DND-41 (cell line): Measurements from ENCODE around the gene TAF1.

Experiments
- ATAC-seq: fragments of 200-7000 bp; cut with Tn5 transposase; 3 replicates; pipeline ENCODE4 v1.9.1; 2021; ENCODE audit warnings: low read depth; ENCODE audit not compliant: insufficient read depth
- DNase-seq: peaks from one replicate; pipeline ENCODE4 v3.0.0-alpha.2; 2020
- H2AFZ ChIP-seq: 2 replicates; pipeline ENCODE4 v1.6.0; 2012; ENCODE audit warnings: low read depth, low read length
- H3K27ac ChIP-seq: 2 replicates; pipeline ENCODE4 v1.5.1; 2012; ENCODE audit warnings: low read length, inconsistent platforms
- H3K27me3 ChIP-seq: fragments of 200-600 bp; sonication (generic); 2 replicates; pipeline ENCODE4 v1.6.0; 2012; ENCODE audit warnings: low read length, mild to moderate bottlenecking, inconsistent platforms; ENCODE audit not compliant: insufficient read depth, poor library complexity
- H3K36me3 ChIP-seq: 2 replicates; pipeline ENCODE4 v1.5.1; 2012; ENCODE audit warnings: low read length, inconsistent platforms; ENCODE audit not compliant: insufficient read depth
- H3K4me1 ChIP-seq: 2 replicates; pipeline ENCODE4 v1.5.1; 2012; ENCODE audit warnings: mild to moderate bottlenecking, low read length; ENCODE audit not compliant: insufficient read depth
- H3K4me2 ChIP-seq: 2 replicates; pipeline ENCODE4 v1.6.0; 2012; ENCODE audit warnings: mild to moderate bottlenecking, moderate library complexity, low read length, inconsistent platforms; ENCODE audit not compliant: insufficient read depth
- H3K4me3 ChIP-seq, 2 experiments: fragments of 200-600 bp in 1 of 2; shearing (Covaris generic) in 1 of 2; 2 replicates each; pipeline ENCODE4 v1.5.1; 2012 to 2016; ENCODE audit warnings: inconsistent platforms in 2 of 2, low read length in 2 of 2, mild to moderate bottlenecking in 2 of 2, low read depth in 1 of 2, moderate library complexity in 1 of 2
- H3K79me2 ChIP-seq: 2 replicates; pipeline ENCODE4 v1.6.0; 2012; ENCODE audit warnings: low read length, inconsistent platforms; ENCODE audit not compliant: insufficient read depth
- H3K9ac ChIP-seq: 2 replicates; pipeline ENCODE4 v1.6.0; 2012; ENCODE audit warnings: low read depth, mild to moderate bottlenecking, inconsistent platforms, low read length, moderate library complexity
- H3K9me3 ChIP-seq: 2 replicates; pipeline ENCODE4 v1.5.1; 2012; ENCODE audit warnings: low read length, moderate library complexity, mild to moderate bottlenecking, inconsistent platforms; ENCODE audit not compliant: insufficient read depth, severe bottlenecking
- H4K20me1 ChIP-seq: 2 replicates; pipeline ENCODE4 v1.6.0; 2012; ENCODE audit warnings: low read length; ENCODE audit not compliant: insufficient read depth
- CTCF ChIP-seq: IDR thresholded peaks from 2 replicates; pipeline ENCODE4 v1.5.1; 2012; ENCODE audit warnings: borderline replicate concordance, low read length, moderate library complexity, mild to moderate bottlenecking; ENCODE audit not compliant: poor library complexity, severe bottlenecking; ENCODE audit errors: extremely low read depth
- EZH2 ChIP-seq: IDR thresholded peaks from 3 replicates; pipeline ENCODE4 v1.6.1; 2012; ENCODE audit warnings: borderline replicate concordance, low read depth, mild to moderate bottlenecking, moderate library complexity, low read length, inconsistent platforms; ENCODE audit not compliant: severe bottlenecking

TAF1 gene

GRCh38 chrX:71466979-71467523 is 100.9 kb downstream of the TAF1 start:
- no peaks in the 10 kb centered on the region for H3K27me3 ChIP-seq
- ATAC-seq (no peak), DNase-seq (no peak)
- TF ChIP-seq EZH2 (no peak), CTCF (no peak)
- no peaks in the 10 kb centered on the region for H4K20me1 ChIP-seq
- no peak overlapping the region for H3K4me2 ChIP-seq
- no peaks in the 10 kb centered on the region for H3K79me2 ChIP-seq
- H3K9ac ChIP-seq, result no peak overlapping the region
- H3K9me3 ChIP-seq, result no peaks in the 10 kb centered on the region
- no peaks in the 10 kb centered on the region for H3K4me1 ChIP-seq
- H3K4me3 ChIP-seq, result no peak overlapping the region
- no peak overlapping the region for H2AFZ ChIP-seq
- peaks cover 34% of the 10 kb centered on the region for H3K36me3 ChIP-seq
- no peak overlapping the region for H3K27ac ChIP-seq

GRCh38 chrX:71475785-71476540 is 109.8 kb downstream of the TAF1 start:
- Histone ChIP-seq H3K4me2 (no peak overlapping the region), H3K27ac (no peak overlapping the region), H4K20me1 (no peaks in the 10 kb centered on the region), H3K27me3 (no peaks in the 10 kb centered on the region), H3K4me3 (no peak overlapping the region), H3K9me3 (no peaks in the 10 kb centered on the region), H2AFZ (no peak overlapping the region), H3K4me1 (no peaks in the 10 kb centered on the region), H3K36me3 (no peaks in the 10 kb centered on the region), H3K79me2 (no peaks in the 10 kb centered on the region), H3K9ac (no peak overlapping the region)
- no peak for DNase-seq
- ATAC-seq, result no peak
- TF ChIP-seq EZH2 (no peak), CTCF (no peak)

GRCh38 chrX:71482228-71482958 is 116.2 kb downstream of the TAF1 start:
- TF ChIP-seq EZH2 (no peak), CTCF (no peak)
- no peaks in the 10 kb centered on the region for H3K36me3 ChIP-seq
- ATAC-seq, result no peak

More at GRCh38 chrX:71482228-71482958, 116.2 kb downstream of the TAF1 start:
- Histone ChIP-seq H3K4me1 (no peaks in the 10 kb centered on the region), H3K27ac (no peak overlapping the region), H3K4me2 (no peak overlapping the region), H2AFZ (no peak overlapping the region), H3K79me2 (no peaks in the 10 kb centered on the region), H3K4me3 (no peak overlapping the region), H4K20me1 (no peaks in the 10 kb centered on the region), H3K9me3 (no peaks in the 10 kb centered on the region), H3K27me3 (no peaks in the 10 kb centered on the region), H3K9ac (no peak overlapping the region)
- DNase-seq, result no peak
